ENCODE data around the gene GOLGA5.
"Not testable (repeated sequence)": the region's sequence is repeated elsewhere in the genome, so short reads cannot be mapped to it uniquely, and the experiment has no call there.

- TF ChIP-seq POLR2A (IDR thresholded peaks at IDR 0.05): not testable (repeated sequence)
- TF ChIP-seq, protein P1, sequence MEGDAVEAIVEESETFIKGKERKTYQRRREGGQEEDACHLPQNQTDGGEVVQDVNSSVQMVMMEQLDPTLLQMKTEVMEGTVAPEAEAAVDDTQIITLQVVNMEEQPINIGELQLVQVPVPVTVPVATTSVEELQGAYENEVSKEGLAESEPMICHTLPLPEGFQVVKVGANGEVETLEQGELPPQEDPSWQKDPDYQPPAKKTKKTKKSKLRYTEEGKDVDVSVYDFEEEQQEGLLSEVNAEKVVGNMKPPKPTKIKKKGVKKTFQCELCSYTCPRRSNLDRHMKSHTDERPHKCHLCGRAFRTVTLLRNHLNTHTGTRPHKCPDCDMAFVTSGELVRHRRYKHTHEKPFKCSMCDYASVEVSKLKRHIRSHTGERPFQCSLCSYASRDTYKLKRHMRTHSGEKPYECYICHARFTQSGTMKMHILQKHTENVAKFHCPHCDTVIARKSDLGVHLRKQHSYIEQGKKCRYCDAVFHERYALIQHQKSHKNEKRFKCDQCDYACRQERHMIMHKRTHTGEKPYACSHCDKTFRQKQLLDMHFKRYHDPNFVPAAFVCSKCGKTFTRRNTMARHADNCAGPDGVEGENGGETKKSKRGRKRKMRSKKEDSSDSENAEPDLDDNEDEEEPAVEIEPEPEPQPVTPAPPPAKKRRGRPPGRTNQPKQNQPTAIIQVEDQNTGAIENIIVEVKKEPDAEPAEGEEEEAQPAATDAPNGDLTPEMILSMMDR (IDR thresholded peaks at IDR 0.05): not testable (repeated sequence)
Observed at GRCh38 chr14:92820536-92820840, 26.4 kb downstream of the GOLGA5 start.

Data from right lobe of liver (tissue), 4 donors.